ENCODE results near the gene PDLIM3.

The PDLIM3 gene

DNA sequence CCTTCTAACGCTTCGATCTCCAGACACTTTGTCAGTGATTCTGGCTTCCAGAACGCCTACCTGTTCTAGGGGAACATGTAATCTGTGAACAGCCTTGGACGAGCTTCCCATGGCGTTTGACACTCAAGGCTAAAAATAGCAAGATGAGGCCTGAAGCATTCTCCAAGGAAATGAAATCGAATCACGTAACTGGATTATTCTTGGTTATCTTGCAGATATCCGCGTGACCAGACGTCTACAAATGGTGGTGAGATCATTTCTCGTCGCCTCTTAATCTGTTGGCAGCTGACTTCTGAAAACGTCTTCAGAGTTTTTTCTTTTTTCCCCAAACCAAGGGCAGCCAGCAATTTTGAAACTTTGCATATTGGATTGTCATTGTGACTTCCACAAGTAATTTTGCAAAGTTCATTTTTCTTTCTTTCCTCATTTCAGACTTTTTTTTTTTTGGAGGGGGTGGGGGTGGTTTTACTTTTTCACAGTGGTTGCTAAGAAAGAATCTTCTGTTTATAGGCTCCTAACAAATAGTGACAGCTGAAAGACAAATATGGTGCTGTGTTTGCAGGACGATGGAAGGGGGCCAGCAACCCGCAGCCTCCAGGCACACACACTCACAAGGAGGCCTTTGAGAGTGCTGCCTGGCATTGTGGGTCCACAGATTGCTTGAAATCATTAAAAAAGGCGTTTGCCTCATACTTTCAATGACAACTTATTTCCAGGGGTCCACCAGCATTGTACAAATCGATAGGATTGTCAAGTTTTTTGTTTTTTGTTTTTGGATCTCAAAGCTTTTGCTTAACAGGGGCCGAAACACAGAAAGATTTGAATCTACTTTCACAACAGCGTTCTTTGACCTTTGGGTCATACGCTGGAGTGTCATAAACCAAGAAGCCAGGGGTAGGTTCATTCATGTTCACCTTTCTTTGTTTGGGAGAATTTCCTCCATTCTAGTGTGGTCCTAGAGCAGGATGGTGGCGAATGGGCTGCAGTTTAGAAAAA, 32.4 kb upstream of the PDLIM3 start:
- no peak overlapping the region for H3K27ac ChIP-seq (replicated peaks)
- no peak overlapping the region for H3K4me3 ChIP-seq (replicated peaks; ENCODE audit: insufficient read depth, low read length)
- H3K27me3 ChIP-seq (ENCODE audit: insufficient read depth, poor library complexity, severe bottlenecking) = peaks cover 2% of the 10 kb centered on the region
- no peak for DNase-seq (ENCODE audit: low read depth in 1 of 2, low spot score in 1 of 2)
- TF ChIP-seq, protein P1, sequence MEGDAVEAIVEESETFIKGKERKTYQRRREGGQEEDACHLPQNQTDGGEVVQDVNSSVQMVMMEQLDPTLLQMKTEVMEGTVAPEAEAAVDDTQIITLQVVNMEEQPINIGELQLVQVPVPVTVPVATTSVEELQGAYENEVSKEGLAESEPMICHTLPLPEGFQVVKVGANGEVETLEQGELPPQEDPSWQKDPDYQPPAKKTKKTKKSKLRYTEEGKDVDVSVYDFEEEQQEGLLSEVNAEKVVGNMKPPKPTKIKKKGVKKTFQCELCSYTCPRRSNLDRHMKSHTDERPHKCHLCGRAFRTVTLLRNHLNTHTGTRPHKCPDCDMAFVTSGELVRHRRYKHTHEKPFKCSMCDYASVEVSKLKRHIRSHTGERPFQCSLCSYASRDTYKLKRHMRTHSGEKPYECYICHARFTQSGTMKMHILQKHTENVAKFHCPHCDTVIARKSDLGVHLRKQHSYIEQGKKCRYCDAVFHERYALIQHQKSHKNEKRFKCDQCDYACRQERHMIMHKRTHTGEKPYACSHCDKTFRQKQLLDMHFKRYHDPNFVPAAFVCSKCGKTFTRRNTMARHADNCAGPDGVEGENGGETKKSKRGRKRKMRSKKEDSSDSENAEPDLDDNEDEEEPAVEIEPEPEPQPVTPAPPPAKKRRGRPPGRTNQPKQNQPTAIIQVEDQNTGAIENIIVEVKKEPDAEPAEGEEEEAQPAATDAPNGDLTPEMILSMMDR (IDR thresholded peaks at IDR 0.05; ENCODE audit: insufficient read depth, low read length) = no peak
- TF ChIP-seq, protein P2, sequence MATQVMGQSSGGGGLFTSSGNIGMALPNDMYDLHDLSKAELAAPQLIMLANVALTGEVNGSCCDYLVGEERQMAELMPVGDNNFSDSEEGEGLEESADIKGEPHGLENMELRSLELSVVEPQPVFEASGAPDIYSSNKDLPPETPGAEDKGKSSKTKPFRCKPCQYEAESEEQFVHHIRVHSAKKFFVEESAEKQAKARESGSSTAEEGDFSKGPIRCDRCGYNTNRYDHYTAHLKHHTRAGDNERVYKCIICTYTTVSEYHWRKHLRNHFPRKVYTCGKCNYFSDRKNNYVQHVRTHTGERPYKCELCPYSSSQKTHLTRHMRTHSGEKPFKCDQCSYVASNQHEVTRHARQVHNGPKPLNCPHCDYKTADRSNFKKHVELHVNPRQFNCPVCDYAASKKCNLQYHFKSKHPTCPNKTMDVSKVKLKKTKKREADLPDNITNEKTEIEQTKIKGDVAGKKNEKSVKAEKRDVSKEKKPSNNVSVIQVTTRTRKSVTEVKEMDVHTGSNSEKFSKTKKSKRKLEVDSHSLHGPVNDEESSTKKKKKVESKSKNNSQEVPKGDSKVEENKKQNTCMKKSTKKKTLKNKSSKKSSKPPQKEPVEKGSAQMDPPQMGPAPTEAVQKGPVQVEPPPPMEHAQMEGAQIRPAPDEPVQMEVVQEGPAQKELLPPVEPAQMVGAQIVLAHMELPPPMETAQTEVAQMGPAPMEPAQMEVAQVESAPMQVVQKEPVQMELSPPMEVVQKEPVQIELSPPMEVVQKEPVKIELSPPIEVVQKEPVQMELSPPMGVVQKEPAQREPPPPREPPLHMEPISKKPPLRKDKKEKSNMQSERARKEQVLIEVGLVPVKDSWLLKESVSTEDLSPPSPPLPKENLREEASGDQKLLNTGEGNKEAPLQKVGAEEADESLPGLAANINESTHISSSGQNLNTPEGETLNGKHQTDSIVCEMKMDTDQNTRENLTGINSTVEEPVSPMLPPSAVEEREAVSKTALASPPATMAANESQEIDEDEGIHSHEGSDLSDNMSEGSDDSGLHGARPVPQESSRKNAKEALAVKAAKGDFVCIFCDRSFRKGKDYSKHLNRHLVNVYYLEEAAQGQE (IDR thresholded peaks at IDR 0.05; ENCODE audit: insufficient replicate concordance, low read depth) = no peak
- TF ChIP-seq GABPA (IDR thresholded peaks at IDR 0.05; ENCODE audit: low read depth) = no peak
- no peak for TF ChIP-seq POLR2AphosphoS5 (IDR thresholded peaks at IDR 0.05; ENCODE audit: low read depth)
- no peak for TF ChIP-seq SPI1 (IDR thresholded peaks at IDR 0.05; ENCODE audit: borderline replicate concordance, low read depth)

DNA sequence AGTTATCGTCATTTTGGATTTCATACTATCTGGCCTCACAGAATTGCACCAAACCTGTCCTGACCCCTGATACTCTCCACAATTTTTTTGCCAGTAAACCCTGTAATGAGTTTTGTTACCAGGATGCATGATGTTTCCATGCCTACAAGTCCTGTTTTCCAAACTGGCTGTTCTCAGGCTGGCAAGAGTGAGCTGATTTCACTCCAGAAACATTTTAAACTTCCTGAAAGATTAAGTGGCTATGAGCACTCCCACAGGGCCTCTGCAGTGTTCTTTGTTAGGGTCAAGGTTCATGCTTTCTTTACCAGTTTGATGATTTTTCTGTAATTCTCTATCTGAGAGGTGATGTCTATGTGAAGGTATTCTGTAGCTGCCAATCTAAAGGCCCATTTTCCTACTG, 31.7 kb upstream of the PDLIM3 start:
- H3K27ac ChIP-seq (replicated peaks) = no peak overlapping the region
- no peak overlapping the region for H3K4me3 ChIP-seq (replicated peaks; ENCODE audit: insufficient read depth, low read length)
- peaks cover 2% of the 10 kb centered on the region for H3K27me3 ChIP-seq (ENCODE audit: insufficient read depth, poor library complexity, severe bottlenecking)
- DNase-seq (ENCODE audit: low read depth in 1 of 2, low spot score in 1 of 2) = no peak
- TF ChIP-seq, protein P1 (IDR thresholded peaks at IDR 0.05; ENCODE audit: insufficient read depth, low read length) = no peak
- no peak for TF ChIP-seq SPI1 (IDR thresholded peaks at IDR 0.05; ENCODE audit: borderline replicate concordance, low read depth)
- TF ChIP-seq POLR2AphosphoS5 (IDR thresholded peaks at IDR 0.05; ENCODE audit: low read depth) = no peak
- TF ChIP-seq, protein P2 (IDR thresholded peaks at IDR 0.05; ENCODE audit: insufficient replicate concordance, low read depth) = no peak
- TF ChIP-seq GABPA (IDR thresholded peaks at IDR 0.05; ENCODE audit: low read depth) = no peak

DNA sequence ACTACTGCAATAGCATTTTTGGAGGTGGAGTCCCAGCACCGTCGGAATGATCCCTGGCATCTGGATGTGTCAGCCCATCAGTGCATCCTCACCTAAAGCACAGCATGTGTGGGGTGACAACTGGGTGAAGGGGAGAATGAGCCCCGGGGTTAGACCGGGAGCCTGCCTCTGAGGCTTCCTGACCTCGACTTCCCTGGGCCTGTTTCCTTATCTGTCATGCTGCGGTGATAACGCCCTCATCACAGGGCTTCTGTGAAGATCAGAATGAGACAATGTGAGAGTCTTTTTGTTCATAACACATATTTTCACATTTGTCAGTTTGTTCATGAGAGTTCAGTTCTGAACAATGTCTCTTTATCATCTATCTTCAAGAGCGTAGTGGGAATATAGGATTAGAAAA, 31.1 kb upstream of the PDLIM3 start:
- Histone ChIP-seq H3K27me3 (ENCODE audit: insufficient read depth, poor library complexity, severe bottlenecking) (peaks cover 2% of the 10 kb centered on the region), H3K27ac (replicated peaks) (no peak overlapping the region)
- no peak for DNase-seq (ENCODE audit: low read depth in 1 of 2, low spot score in 1 of 2)

More for the DNA sequence above, 31.1 kb upstream of the PDLIM3 start:
- TF ChIP-seq POLR2AphosphoS5 (IDR thresholded peaks at IDR 0.05; ENCODE audit: low read depth) = no peak
- TF ChIP-seq, protein P1 (IDR thresholded peaks at IDR 0.05; ENCODE audit: insufficient read depth, low read length) = no peak
- no peak for TF ChIP-seq GABPA (IDR thresholded peaks at IDR 0.05; ENCODE audit: low read depth)
- TF ChIP-seq SPI1 (IDR thresholded peaks at IDR 0.05; ENCODE audit: borderline replicate concordance, low read depth) = no peak
- TF ChIP-seq, protein P2 (IDR thresholded peaks at IDR 0.05; ENCODE audit: insufficient replicate concordance, low read depth) = no peak
- H3K4me3 ChIP-seq (replicated peaks; ENCODE audit: insufficient read depth, low read length) = no peak overlapping the region
